Measurements from ENCODE around the gene BTBD16. TPM values are rescaled to one million over a fixed set of nuclear protein-coding genes. Genes with fewer than 3 reads are reported as not detected.

BTBD16 gene
- total RNA-seq, 1 experiment from 2014 or later: not detected

- ATAC-seq: no peak
- POLR2A ChIA-PET: no interaction called here
- no peaks in the 10 kb centered on the region for H3K9me3 Mint-ChIP-seq
- no peak for DNase-seq (ENCODE audit: low spot score)
- H3K4me3 Mint-ChIP-seq: no peak overlapping the region
- no peaks in the 10 kb centered on the region; the same call in 1 of the 2 replicates for H3K27me3 Mint-ChIP-seq (ENCODE audit: low read depth)
- H3K27ac Mint-ChIP-seq: no peak overlapping the region
- CTCF ChIA-PET: no interaction called here
- TF ChIP-seq SOX15 (CRISPR knock-in tag; IDR thresholded peaks at IDR 0.05) (no peak), PRRX2 (CRISPR knock-in tag; IDR thresholded peaks at IDR 0.05) (no peak), EMX1 (CRISPR knock-in tag; IDR thresholded peaks at IDR 0.05) (no peak), ZNF671 (CRISPR knock-in tag; IDR thresholded peaks at IDR 0.05) (no peak), ZNF219 (CRISPR knock-in tag; IDR thresholded peaks at IDR 0.05; ENCODE audit: borderline replicate concordance) (no peak), SMAD4 (CRISPR knock-in tag; IDR thresholded peaks at IDR 0.05) (no peak), TEAD1 (CRISPR knock-in tag; IDR thresholded peaks at IDR 0.05) (no peak)
- peaks cover 8% of the 10 kb centered on the region for H3K4me1 Mint-ChIP-seq
- H3K36me3 Mint-ChIP-seq: no peaks in the 10 kb centered on the region
Measured at GRCh38 chr10:122291739-122292138, 20.6 kb downstream of the BTBD16 start.

- CTCF ChIA-PET: interaction anchor here (1.5 kb wide), 1 partner anchor 13 kb away, joined by 4 read pairs; no protein-coding TSS in a partner anchor
- ATAC-seq: no peak
Measured at GRCh38 chr10:122292376-122292775, 21.3 kb downstream of the BTBD16 start.

GRCh38 chr10:122293156-122293960, 22.3 kb downstream of the BTBD16 start:
- Mint-ChIP-seq H3K27me3 (ENCODE audit: low read depth) (no peaks in the 10 kb centered on the region), H3K4me3 (no peak overlapping the region), H3K4me1 (no peaks in the 10 kb centered on the region; the same call in 1 of the 2 replicates), H3K36me3 (no peaks in the 10 kb centered on the region), H3K9me3 (peaks cover 3% of the 10 kb centered on the region; the same call in 1 of the 2 replicates), H3K27ac (no peak overlapping the region)
- POLR2A ChIA-PET: no interaction called here
- CTCF ChIA-PET: interaction anchor here (1.1 to 1.5 kb wide), 4 partner anchors 12 to 272 kb away, joined by 3 to 4 read pairs (median 3); partner anchors contain the start of gene PLEKHA1
- ATAC-seq (no peak), DNase-seq (ENCODE audit: low spot score) (no peak)
- no peak for TF ChIP-seq ZNF396 (CRISPR knock-in tag; IDR thresholded peaks at IDR 0.05; ENCODE audit: borderline replicate concordance)
- TF ChIP-seq ZNF138 (CRISPR knock-in tag; conservative IDR thresholded peaks at IDR 0.05): no peak
- TF ChIP-seq ATF1 (CRISPR knock-in tag; IDR thresholded peaks at IDR 0.05): no peak
- TF ChIP-seq AR (CRISPR knock-in tag; IDR thresholded peaks at IDR 0.05): no peak
- TF ChIP-seq USF2 (CRISPR knock-in tag; IDR thresholded peaks at IDR 0.05): no peak

More at GRCh38 chr10:122292376-122292775, 21.3 kb downstream of the BTBD16 start:
- Mint-ChIP-seq H3K9me3 (peaks cover 3% of the 10 kb centered on the region; the same call in 1 of the 2 replicates), H3K27me3 (ENCODE audit: low read depth) (no peaks in the 10 kb centered on the region; the same call in 1 of the 2 replicates), H3K36me3 (no peaks in the 10 kb centered on the region), H3K27ac (no peak overlapping the region), H3K4me3 (no peak overlapping the region), H3K4me1 (peaks cover 3% of the 10 kb centered on the region; the same call in 1 of the 2 replicates)
- no peak for TF ChIP-seq ATF1 (CRISPR knock-in tag; IDR thresholded peaks at IDR 0.05)
- TF ChIP-seq NR1H2 (CRISPR knock-in tag; IDR thresholded peaks at IDR 0.05): no peak
- TF ChIP-seq SMAD3 (CRISPR knock-in tag; IDR thresholded peaks at IDR 0.05; ENCODE audit: borderline replicate concordance): no peak
- no peak for TF ChIP-seq ARID4B (CRISPR knock-in tag; IDR thresholded peaks at IDR 0.05; ENCODE audit: borderline replicate concordance)
- TF ChIP-seq MLX (CRISPR knock-in tag; IDR thresholded peaks at IDR 0.05): no peak
- TF ChIP-seq ZNF121 (CRISPR knock-in tag; IDR thresholded peaks at IDR 0.05): no peak
- no peak for TF ChIP-seq ZNF671 (CRISPR knock-in tag; IDR thresholded peaks at IDR 0.05)
- no peak for TF ChIP-seq TEAD4 (CRISPR knock-in tag; IDR thresholded peaks at IDR 0.05)
- TF ChIP-seq RORB (CRISPR knock-in tag; IDR thresholded peaks at IDR 0.05): no peak
- no peak for TF ChIP-seq ELF4 (CRISPR knock-in tag; IDR thresholded peaks at IDR 0.05; ENCODE audit: low read depth)
- POLR2A ChIA-PET: no interaction called here
- DNase-seq (ENCODE audit: low spot score): no peak
